D721Med (cell line): ENCODE data around the gene NEDD4.

ENCODE experiments used
- DNase-seq: peaks from one replicate; pipeline ENCODE4 v3.0.0; 2011; ENCODE audit warnings: low spot score; ENCODE audit not compliant: insufficient read length
- FAIRE-seq: peaks from 2 replicates; lab custom pipeline; 2011; peaks lifted over from hg19 to GRCh38; lab: Jason Lieb, UNC
- CTCF ChIP-seq: IDR thresholded peaks from 2 replicates; pipeline ENCODE4 v1.5.1; 2012; ENCODE audit warnings: mild to moderate bottlenecking, control low read depth; ENCODE audit not compliant: insufficient read depth; ENCODE audit errors: missing control alignments

NEDD4 gene

GRCh38 chr15:55899537-55899936 lies 93.9 kb downstream of the NEDD4 start:
- TF ChIP-seq CTCF = no peak
- no peak for FAIRE-seq
- DNase-seq = no peak

GRCh38 chr15:55897560-55898336 lies 95.7 kb downstream of the NEDD4 start:
- peak; percentile 39 for DNase-seq
- peak; percentile 92 for TF ChIP-seq CTCF
- FAIRE-seq = peak; percentile 80

- FAIRE-seq (no peak), DNase-seq (no peak)
- TF ChIP-seq CTCF = no peak
Observed at GRCh38 chr15:55894399-55894965, 98.9 kb downstream of the NEDD4 start.

- no peak for TF ChIP-seq CTCF
- no peak for FAIRE-seq
- no peak for DNase-seq
Observed at GRCh38 chr15:55893852-55894251, 99.6 kb downstream of the NEDD4 start.

GRCh38 chr15:55891196-55891595 lies 102.2 kb downstream of the NEDD4 start:
- FAIRE-seq = no peak
- TF ChIP-seq CTCF = no peak
- no peak for DNase-seq

- DNase-seq (no peak), FAIRE-seq (no peak)
- TF ChIP-seq CTCF = no peak
Observed at GRCh38 chr15:55884223-55884622, 109.2 kb downstream of the NEDD4 start.

- DNase-seq (no peak), FAIRE-seq (no peak)
- no peak for TF ChIP-seq CTCF
Observed at GRCh38 chr15:55879181-55879580, 114.2 kb downstream of the NEDD4 start.
